ENCODE results near the gene CNOT1.
"Not testable (repeated sequence)": the region's sequence is repeated elsewhere in the genome, so short reads cannot be mapped to it uniquely, and the experiment has no call there.

CNOT1 gene

DNA sequence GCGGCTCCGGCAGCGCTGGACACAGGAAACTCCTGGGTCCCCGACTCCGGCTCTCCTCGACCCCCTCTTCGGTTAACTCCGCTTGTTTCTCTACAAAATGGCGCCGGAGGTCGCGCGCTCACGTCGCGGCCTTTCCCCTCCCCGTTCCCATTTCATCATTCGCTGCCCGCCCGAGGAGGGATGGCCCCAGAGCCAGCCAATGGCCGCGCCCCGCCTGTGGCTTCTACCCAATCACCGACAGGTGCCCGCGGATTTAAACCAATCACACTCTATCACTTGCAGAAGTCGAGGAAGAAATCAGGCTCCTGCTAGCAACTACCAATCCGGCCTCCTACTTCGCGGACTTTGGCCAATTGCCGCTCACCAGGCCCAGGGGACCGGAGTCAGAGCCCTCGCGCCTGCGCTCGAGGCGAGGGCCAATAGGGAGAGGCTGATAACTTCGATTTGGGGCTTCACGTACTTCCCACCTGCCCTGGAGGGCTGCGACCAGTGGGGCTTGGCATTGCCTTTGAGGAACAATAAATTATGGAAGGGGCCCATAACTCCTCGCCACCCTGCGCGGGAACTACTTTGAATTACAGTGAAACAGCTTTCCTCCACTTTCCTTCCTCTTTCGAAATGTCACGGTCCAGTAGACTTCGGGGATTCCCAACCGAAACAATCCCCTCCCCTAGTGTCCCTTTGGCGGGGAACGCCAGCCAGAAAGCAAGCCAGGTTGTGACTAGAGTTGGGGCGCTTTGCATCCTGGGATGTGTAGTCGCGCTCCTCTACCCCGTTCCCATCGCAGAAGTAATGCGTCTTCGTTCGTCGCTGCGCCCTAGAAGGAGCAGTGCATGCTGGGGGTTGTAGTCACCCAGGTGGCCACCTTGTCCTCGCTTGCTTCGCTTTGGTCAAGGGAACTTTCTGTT lies at the start of gene CNOT1:
Gene CNOT1 (minus strand): TSS at position 94 of the 908 bp plus-strand sequence. CDS start 30,489 bp downstream, outside the sequence.
- DNase-seq (ENCODE audit: low read depth): peak; percentile 99

DNA sequence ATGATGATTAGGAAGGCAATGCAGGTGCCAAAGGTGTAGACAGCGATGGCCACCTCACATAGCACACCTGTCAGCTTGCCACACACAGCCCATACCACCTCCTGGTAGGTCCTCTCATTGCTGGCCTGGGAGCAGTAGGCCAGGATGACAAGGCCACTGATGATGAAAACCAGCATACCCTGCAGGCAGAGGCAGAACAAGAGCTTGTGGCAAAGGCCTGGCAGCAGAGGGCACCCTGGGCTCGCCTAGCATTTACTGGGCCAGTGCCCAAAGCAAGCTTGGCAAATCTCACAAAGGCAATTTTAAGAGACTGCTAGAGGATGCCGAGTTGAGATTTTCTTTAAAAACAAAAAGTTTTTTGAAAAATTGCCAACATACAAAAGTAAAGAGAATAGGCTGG lies 49.1 kb upstream of the CNOT1 start:
- no peak for DNase-seq (ENCODE audit: low read depth)

DNA sequence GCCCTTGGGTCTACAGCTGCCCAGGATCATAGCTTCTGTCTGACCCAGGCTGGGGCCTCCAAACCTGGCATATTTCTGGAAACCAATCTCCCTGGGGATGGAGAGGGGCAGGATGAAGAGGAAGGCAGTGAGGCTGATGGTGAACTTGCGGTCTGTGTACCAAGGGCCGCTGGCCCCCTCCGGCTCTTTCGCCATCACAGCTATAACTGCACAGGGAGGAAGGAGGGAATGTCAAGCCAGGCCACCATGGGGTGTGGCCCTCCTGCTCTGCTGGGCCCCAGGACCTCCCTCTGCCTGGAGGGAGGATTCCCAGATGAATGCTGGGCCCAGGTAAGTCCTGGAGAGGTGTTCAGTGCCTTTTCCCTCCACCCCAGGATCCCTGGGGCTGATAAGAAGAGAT lies 48.6 kb upstream of the CNOT1 start:
- no peak for DNase-seq (ENCODE audit: low read depth)

DNA sequence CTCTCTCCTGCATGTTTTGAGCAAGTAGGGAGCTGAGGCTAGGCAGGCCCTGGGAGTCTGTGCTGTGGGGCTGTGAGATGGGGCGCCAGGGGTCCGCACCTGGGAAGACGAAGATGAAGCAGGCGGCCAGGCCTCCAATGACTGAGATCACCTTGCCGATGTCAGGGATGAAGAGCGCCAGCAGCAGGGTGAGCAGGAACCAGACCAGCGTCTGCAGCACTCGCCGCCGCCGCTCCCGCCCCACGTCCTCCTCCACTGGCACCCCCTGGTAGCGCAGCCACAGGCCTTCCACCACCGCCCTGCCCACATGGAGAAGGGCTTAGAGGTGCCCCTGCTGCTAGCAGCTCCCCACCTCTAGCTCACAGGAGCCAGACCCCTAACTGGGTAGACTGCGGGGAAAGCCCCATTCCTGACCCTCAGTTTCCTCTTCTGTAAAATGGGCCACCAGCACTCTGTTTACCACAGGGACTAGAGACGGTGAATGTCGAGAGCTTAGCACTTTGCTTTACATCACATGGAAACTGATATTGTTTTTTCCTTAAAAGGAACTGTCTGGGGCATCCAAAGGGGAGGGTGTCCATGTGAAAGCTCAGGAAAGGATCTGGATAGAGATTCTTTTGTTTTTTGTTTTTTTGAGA lies 41.4 kb upstream of the CNOT1 start:
- DNase-seq (ENCODE audit: low read depth): no peak

DNA sequence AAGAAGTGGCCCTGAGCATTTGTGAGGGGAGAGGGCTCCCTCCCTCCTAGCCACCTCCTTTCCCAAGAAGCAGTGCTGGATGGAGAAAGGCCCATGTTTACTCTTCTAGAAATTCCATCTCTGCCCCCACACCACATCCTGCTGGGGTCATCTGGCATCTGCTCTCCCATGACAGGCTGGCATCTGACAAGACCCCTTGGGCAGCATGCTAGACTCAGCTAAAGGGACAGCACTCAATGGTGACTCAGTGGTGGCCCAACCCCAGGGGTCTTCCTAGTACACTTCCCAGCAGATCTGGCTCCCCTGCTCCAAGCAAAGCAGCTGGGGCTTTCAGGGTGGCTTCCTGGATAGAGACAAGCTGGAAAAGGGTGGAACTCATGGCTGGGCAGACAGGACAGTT lies 40.6 kb upstream of the CNOT1 start:
- no peak for DNase-seq (ENCODE audit: low read depth)

DNA sequence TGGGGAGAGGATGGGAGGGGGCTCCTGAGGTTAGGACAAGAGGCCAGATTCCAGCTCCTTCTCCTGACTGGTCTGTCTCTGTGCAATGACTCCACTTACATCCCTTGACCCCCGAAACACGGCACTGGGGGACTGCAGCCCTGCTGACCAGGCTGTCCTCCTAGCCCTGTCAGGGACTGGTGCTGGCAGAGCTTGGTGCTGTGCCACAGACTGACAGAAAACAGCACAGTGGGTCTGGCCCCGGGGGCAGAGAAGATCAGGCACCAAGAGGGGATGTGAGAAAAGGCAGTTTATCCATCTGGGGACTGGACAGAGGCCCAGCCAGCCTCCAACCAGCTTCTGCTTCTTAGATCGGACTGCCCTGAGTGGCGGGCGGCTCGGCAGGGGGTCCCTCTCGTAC lies 35.6 kb upstream of the CNOT1 start:
- DNase-seq (ENCODE audit: low read depth): no peak

DNA sequence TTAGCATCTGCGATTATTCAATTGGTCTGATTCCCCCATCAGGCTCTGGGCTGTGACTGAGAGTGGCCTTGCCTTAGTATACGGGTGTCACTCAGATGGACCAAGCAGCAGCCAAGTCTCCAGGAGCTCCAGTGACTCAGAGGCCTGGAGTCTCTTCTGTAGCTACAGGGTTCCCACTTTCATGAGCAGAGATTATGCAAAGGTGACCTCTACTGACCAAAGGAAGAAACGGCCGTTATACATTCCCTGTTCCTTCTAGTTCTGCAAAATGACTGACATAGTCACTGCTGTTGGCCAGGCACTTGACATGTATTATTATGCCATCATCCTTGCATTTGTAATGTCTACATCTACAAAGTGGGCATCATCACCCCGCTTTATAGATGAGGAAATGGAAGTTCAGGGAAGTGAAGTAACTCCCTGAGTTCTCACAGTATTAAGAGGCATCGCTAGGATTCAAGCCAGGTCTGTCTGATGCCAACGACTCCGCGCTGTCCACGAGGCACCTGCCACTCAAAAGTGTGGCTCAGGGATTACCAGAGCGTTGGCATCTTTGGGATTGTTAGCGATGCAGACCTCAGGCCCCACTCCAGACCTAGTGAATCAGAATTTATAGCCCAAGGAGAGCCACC lies 31.7 kb upstream of the CNOT1 start:
- peak; percentile 59 for DNase-seq (ENCODE audit: low read depth)

DNA sequence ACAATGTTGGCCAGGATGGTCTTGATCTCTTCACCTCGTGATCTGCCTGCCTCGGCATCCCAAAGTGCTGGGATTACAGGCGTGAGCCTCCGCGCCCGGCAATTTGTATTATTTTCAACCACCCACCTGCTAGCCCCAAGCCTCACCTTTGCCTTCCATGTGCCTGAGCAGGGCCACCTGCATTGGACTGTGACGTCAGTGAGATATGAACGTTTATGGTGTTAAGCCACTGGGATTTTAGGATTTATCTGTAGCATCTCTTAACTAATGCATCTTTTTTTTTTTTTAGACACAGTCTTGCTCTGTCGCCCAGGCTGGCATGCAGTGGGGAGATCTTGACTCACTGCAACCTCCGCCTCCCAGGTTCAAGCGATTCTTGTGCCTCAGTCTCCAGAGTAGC lies 30.3 kb upstream of the CNOT1 start:
- not testable (repeated sequence) for DNase-seq (ENCODE audit: low read depth)

DNA sequence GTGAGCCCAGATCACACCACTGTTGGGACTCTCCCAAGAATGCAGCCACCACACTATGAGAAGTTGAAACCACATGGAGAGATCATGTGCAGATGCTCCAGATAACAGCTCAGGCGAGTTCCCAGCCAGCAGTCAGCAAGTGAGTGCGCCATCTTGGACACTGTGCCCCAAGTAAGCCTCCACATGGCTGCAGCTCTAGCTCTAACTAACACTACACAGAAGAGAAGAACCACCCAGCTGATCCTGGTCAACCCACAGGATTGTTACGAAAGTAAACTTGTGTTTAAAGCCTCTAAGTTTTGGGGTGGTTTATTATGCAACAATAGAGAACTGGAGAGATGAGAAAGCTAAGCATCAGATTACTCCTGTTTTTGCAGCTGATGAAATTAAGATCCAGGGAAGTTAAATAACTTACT lies 29.2 kb upstream of the CNOT1 start:
- no peak for DNase-seq (ENCODE audit: low read depth)

DNA sequence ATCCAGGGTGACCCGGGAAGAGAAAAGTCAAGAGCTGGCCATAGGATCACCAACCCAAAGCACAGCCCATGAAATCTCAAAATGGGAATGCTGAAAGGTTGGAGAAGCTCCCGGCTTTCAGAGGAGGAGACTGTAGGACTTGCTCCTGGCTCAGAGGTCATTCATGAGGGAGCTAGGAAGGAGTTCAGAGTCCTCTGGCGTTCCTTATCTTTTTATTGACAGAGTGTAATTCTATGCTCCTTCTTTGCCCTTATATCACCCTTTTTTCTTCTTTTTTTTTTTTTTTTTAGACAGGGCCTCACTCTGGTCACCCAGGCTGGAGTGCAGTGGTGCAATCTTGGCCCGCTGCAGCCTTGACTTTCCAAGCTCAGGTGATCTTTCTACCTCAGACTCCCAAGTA lies 27.3 kb upstream of the CNOT1 start:
- no peak for DNase-seq (ENCODE audit: low read depth)

DNA sequence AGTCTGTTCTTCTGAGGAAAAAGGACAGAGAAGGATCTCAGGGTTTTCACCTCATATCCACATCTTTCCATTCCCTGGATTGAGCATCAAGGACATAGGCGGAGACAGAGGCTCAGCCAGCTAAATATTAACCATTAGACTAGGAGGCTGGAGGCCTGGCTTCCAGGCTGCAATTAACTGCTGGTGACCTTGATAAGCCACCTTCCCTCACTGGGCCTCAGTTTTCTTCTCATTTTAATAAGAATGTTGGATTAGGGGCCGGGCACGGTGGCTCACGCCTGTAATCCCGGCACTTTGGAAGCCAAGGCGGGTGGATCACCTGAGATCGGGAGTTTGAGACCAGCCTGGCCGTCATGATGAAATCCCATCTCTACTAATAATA lies 25.6 kb upstream of the CNOT1 start:
- no peak for DNase-seq (ENCODE audit: low read depth)

DNA sequence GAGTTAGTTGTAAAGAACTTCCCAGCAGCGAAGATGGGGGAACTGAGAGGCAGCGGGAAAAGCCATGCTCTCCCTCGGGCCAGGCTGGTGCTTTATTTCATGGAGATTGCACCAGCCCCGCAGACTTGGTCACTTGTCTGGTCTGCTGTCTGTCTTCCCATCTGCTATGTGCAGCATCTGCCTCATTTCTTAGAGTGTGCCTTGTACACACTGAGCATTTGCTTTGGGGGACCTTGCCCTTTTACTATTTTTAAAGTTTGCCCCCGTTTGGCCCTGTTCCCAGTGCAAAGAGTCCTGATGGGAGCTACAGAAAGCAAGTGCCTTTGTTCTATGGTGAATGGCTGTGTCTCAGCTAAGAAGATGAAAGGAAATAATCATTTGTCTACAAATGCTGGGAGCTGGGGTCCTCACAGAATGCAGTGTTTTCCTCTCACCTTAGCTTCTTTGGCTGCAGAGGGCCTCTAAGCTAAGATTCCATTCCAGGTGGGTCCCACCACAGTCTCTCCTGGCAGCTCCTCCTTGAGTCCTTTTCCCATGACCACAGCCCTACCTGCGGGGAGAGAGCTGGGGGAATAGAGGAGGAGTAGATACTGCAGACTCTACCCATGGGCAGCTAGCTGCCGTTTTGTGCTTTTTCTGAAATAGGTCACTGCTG lies 25.1 kb upstream of the CNOT1 start:
- no peak for DNase-seq (ENCODE audit: low read depth)

DNA sequence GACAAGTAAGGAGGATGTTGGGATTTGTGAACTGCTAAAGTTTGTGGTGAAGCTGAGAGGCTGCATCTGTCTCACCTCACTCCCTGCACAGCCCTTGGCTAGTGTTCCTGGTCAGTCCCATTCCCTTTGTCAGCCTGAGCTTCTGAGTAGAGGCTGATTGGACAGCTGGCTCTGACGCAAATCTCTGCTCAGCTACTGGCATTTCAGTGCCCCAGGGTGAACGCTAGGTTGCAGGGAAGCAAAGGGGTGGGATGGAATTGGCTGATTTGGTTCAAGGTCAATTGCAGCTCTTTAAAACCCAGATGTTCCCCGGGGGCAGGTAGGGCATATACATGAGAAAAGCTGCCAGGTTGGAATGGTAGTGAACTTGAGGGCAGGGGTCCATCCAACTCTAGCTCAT lies 23.1 kb upstream of the CNOT1 start:
- no peak for DNase-seq (ENCODE audit: low read depth)

DNA sequence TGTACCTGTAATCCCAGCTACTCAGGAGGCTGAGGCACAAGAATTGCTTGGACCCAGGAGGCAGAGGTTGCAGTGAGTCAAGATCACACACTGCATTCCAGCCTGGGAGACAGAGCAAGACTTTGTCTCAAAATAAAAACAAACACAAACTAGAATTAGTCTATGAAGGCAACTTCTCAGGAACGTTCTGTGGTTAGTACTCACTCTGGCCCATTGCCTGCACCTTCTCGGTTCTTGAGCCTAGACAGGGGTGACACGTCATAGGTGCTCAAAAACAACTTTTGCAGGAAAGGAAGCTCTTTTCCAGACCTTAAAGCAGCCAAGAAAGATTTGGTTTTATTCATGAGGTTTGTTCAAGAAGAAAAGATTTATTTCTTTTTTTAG lies 22.3 kb upstream of the CNOT1 start:
- DNase-seq (ENCODE audit: low read depth): no peak

DNA sequence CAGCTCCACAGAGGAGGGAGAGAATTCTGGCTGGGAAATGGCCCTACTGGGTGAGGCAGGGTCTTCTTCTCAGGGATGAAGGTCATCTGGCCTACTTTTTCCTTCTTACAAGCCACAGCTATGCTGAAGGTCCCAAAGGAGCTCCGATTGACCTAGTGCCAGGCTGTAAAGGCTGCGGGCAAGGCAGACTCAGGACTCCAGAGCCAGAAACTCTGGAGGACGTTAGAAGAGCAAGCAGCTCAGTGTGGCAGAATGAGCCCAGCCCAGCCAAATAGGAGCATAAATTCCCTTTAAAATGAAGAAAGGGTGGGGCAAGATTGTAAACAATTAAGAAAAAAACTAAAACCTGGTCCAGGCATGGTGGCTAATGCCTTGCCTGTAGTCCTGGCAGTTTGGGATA lies 20.1 kb upstream of the CNOT1 start:
- DNase-seq (ENCODE audit: low read depth): no peak

DNA sequence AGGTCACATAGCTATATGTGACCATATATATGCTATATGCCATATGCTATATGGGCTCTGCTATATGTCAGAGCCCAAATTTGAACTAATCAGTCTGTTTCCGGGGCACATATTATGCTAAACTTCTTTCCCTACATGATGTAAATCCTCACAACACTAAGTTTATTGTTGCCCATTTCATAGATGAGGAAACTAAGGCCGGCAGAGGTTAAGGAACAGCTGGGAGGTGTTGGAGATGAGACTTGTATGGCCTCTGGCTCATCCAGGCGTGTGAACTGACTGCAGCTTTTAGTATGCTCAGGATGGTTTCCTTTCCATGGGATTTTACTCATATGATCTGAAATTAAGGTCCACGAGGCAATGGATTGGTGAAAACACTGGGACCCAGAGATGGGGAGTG lies 17.5 kb upstream of the CNOT1 start:
- no peak for DNase-seq (ENCODE audit: low read depth)

DNA sequence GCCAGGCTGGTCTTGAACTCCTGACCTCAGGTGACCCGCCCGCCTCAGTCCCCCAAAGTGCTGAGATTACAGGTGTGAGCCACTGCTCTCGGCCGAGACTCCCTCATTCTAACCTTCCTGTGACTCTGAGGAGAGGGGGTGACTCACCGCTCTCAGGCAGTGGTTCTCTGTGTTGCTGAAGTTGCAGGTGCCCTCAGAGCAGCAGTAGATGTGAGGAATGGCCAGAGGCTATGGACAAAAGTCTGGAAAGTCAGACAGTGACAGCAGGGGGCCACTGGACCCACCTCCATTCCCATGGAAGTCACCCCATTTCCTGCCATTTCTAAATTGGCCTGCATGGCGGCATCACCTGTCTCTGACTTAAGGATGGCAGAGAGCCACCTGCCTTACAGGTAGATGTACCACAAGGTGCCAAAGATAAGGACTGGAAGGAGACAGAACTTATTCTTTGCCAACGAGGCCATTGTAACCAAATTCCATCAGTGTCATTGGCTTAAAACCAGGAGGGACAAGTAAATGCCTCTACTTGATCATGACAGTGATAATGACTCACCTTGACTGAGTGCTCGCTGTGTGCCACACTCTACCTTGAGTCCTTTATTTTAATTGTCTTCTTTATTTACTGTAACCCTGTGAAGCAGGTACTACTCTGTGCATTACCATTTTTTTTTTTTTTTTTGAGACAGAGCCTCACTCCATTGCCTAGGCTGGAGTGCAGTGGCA lies 15.3 kb upstream of the CNOT1 start:
- no peak for DNase-seq (ENCODE audit: low read depth)

DNA sequence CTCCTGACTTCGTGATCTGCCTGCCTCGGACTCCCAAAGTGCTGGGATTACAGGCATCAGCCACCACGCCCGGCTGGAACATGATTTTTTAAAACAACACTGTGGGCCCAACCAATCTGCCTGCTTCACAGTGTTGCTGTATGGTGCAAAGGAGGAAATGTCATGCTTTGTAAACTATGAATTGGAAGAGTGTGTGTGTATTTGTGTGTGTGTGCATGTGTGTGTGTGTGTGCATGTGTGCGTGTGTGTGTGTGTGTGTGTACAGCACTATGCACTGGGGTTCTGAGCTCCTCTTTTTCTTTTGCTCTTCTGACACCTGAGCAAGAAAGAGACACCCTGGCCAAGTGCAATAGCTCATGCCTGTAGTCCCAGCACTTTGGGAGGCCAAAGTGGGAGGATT lies 14.5 kb upstream of the CNOT1 start:
- DNase-seq (ENCODE audit: low read depth): no peak

DNA sequence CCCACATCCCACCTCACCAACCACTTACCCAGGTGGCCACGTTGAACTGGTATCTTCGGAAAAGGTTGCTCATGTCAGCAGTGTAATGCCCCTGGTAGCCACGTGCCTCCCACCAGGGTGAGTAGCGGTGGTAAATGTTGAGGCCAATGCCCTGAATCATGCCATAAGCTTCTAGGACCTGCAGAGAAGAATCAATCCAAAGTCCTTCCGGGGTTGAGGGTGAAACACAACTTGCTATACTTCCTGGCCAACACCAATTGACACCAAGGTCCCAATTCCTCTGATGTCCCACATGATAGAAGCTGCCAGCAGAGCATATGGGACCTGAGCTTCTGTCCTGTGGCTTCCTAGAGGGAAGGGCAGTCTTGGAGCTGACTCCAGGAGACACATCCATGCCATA lies 11.3 kb upstream of the CNOT1 start:
- DNase-seq (ENCODE audit: low read depth): no peak

DNA sequence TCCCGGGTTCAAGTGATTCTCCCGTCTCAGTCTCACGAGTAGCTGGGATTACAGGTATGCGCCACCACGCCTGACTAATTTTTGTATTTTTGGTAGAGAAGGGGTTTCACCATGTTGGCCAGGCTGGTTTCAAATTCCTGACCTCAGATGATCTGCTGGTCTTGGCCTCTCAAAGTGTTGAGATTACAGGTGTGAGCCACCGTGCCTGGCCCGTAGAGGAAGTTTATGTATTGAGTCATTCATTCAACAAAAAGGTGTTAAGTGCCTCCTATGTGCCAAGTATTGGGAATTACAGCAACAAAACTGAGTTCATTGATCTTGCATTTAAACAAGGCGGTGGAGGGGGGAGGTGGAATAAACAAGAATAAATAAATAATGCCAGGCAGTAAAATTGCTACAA lies 10.2 kb upstream of the CNOT1 start:
- no peak for DNase-seq (ENCODE audit: low read depth)

DNA sequence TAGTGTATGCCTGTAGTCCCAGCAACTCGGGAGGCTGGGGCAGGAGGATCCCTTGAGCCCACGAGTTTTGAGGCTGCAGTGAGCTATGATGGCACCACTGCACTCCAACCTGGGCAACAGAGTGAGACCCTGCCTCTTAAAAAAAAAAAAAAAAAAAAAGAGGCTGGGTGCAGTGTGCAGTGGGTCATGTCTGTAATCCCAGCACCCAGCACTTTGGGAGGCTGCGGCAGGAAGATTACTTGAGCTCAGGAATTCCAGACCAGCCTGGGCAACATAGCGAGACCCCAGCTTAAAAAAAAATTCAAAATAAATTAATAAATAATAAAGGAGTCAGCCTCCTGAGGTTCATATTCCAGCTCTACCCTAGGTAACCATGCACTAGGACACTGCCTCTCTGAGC lies 9.6 kb upstream of the CNOT1 start:
- DNase-seq (ENCODE audit: low read depth): no peak
